ENCODE data around the gene LRRC18. TPM values are rescaled to one million over a fixed set of nuclear protein-coding genes. Genes with fewer than 3 reads are reported as not detected.

The LRRC18 gene
- total and polyA plus RNA-seq, 2 donors (not counting 1 experiment from before 2014, with no cell fraction given) = not detected

GRCh38 chr10:48898426-48898825 lies 41.2 kb downstream of the LRRC18 start:
- peaks cover 3 to 96% of the 10 kb centered on the region in 2 experiments for H3K36me3 ChIP-seq (replicated peaks in 1 of 2; ENCODE audit: control extremely low read depth in 1 of 2, control insufficient read depth in 1 of 2, extremely low read depth in 1 of 2, insufficient read depth in 2 of 2, low read length in 1 of 2)
- intact Hi-C loops (cut with micrococcal nuclease) = no loop called here
- ChIA-PET POLR2A (no interaction called here), CTCF (interaction anchor here (1.0 to 1.7 kb wide), 2 partner anchors 11 to 240 kb away, joined by 3 to 4 read pairs; no protein-coding TSS in a partner anchor)
- no peak overlapping the region for H3K4me2 ChIP-seq (replicated peaks; ENCODE audit: low read depth, low read length, poor library complexity, severe bottlenecking)
- no peaks in the 10 kb centered on the region for H3K27me3 ChIP-seq (replicated peaks in 1 of 4; ENCODE audit: control extremely low read depth in 1 of 4, control insufficient read depth in 3 of 4, insufficient read depth in 4 of 4, low read length in 3 of 4)
- Mint-ChIP-seq H3K27me3 (no peaks in the 10 kb centered on the region), H3K4me3 (no peak overlapping the region), H3K4me1 (peaks cover 2% of the 10 kb centered on the region), H3K9me3 (ENCODE audit: insufficient read depth) (no peaks in the 10 kb centered on the region), H3K27ac (no peak overlapping the region)
- TF ChIP-seq, protein P1, sequence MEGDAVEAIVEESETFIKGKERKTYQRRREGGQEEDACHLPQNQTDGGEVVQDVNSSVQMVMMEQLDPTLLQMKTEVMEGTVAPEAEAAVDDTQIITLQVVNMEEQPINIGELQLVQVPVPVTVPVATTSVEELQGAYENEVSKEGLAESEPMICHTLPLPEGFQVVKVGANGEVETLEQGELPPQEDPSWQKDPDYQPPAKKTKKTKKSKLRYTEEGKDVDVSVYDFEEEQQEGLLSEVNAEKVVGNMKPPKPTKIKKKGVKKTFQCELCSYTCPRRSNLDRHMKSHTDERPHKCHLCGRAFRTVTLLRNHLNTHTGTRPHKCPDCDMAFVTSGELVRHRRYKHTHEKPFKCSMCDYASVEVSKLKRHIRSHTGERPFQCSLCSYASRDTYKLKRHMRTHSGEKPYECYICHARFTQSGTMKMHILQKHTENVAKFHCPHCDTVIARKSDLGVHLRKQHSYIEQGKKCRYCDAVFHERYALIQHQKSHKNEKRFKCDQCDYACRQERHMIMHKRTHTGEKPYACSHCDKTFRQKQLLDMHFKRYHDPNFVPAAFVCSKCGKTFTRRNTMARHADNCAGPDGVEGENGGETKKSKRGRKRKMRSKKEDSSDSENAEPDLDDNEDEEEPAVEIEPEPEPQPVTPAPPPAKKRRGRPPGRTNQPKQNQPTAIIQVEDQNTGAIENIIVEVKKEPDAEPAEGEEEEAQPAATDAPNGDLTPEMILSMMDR (IDR thresholded peaks at IDR 0.05) = no peak
- TF ChIP-seq EZH2 (IDR thresholded peaks at IDR 0.05; ENCODE audit: borderline replicate concordance, insufficient read depth, low read depth, low read length, poor library complexity, severe bottlenecking) = no peak
- no peak for ATAC-seq (ENCODE audit: low read depth)
- peaks cover 45% of the 10 kb centered on the region for H4K20me1 ChIP-seq (ENCODE audit: control insufficient read depth, insufficient read depth, low read length, poor library complexity, severe bottlenecking)
- H3K4me1 ChIP-seq (ENCODE audit: control insufficient read depth in 2 of 2, insufficient read depth in 2 of 2, low read length in 2 of 2) = no peaks in the 10 kb centered on the region
- H3K79me2 ChIP-seq (ENCODE audit: control insufficient read depth, insufficient read depth, low read length) = peaks cover 6% of the 10 kb centered on the region
- no peak for DNase-seq
- no peak overlapping the region for H3K4me3 ChIP-seq (ENCODE audit: control extremely low read depth in 1 of 5, extremely low read depth in 1 of 5, insufficient read depth in 1 of 5, low read depth in 2 of 5, low read length in 4 of 5)
- no peaks in the 10 kb centered on the region for H3K9me3 ChIP-seq (ENCODE audit: control extremely low read depth in 1 of 3, control insufficient read depth in 2 of 3, insufficient read depth in 1 of 3, low read length in 2 of 3)
- no peak overlapping the region for H3K27ac ChIP-seq (ENCODE audit: low read length in 2 of 2)
- no peak overlapping the region for H3K9ac ChIP-seq (ENCODE audit: low read length)
- no peak overlapping the region for H2AFZ ChIP-seq (ENCODE audit: insufficient read depth, low read depth, low read length, poor library complexity, severe bottlenecking)
- no CpG with 5 or more reads among the region's 1 CpG for WGBS (ENCODE audit: insufficient coverage)

GRCh38 chr10:48897441-48897790 lies 42.2 kb downstream of the LRRC18 start:
- Mint-ChIP-seq H3K4me1 (peaks cover 2% of the 10 kb centered on the region), H3K27me3 (no peaks in the 10 kb centered on the region), H3K27ac (no peak overlapping the region), H3K9me3 (ENCODE audit: insufficient read depth) (no peaks in the 10 kb centered on the region), H3K4me3 (no peak overlapping the region)
- H3K4me2 ChIP-seq (replicated peaks; ENCODE audit: low read depth, low read length, poor library complexity, severe bottlenecking) = no peak overlapping the region
- H3K9me3 ChIP-seq (ENCODE audit: control extremely low read depth in 1 of 3, control insufficient read depth in 2 of 3, insufficient read depth in 1 of 3, low read length in 2 of 3) = no peaks in the 10 kb centered on the region
- peaks cover 3 to 99% of the 10 kb centered on the region in 2 experiments for H3K36me3 ChIP-seq (replicated peaks in 1 of 2; ENCODE audit: control extremely low read depth in 1 of 2, control insufficient read depth in 1 of 2, extremely low read depth in 1 of 2, insufficient read depth in 2 of 2, low read length in 1 of 2)
- H3K4me1 ChIP-seq (ENCODE audit: control insufficient read depth in 2 of 2, insufficient read depth in 2 of 2, low read length in 2 of 2) = no peaks in the 10 kb centered on the region
- peaks cover 45% of the 10 kb centered on the region for H4K20me1 ChIP-seq (ENCODE audit: control insufficient read depth, insufficient read depth, low read length, poor library complexity, severe bottlenecking)
- DNase-seq (no peak), ATAC-seq (ENCODE audit: low read depth) (no peak)
- H3K9ac ChIP-seq (ENCODE audit: low read length) = no peak overlapping the region
- no peak overlapping the region for H3K27ac ChIP-seq (ENCODE audit: low read length in 2 of 2)
- no peak overlapping the region for H3K4me3 ChIP-seq (ENCODE audit: control extremely low read depth in 1 of 5, extremely low read depth in 1 of 5, insufficient read depth in 1 of 5, low read depth in 2 of 5, low read length in 4 of 5)
- WGBS (ENCODE audit: insufficient coverage) = 97% methylated on average over 10 of the region's 10 CpGs
- intact Hi-C loops (cut with micrococcal nuclease) = no loop called here
- no peak overlapping the region for H2AFZ ChIP-seq (ENCODE audit: insufficient read depth, low read depth, low read length, poor library complexity, severe bottlenecking)
- ChIA-PET CTCF (interaction anchor here (1.7 kb wide), 1 partner anchor 239 kb away, joined by 4 read pairs; no protein-coding TSS in a partner anchor), POLR2A (no interaction called here)
- peaks cover 6% of the 10 kb centered on the region for H3K79me2 ChIP-seq (ENCODE audit: control insufficient read depth, insufficient read depth, low read length)
- H3K27me3 ChIP-seq (replicated peaks in 1 of 4; ENCODE audit: control extremely low read depth in 1 of 4, control insufficient read depth in 3 of 4, insufficient read depth in 4 of 4, low read length in 3 of 4) = no peaks in the 10 kb centered on the region
- TF ChIP-seq, protein P1 (IDR thresholded peaks at IDR 0.05) = no peak
- no peak for TF ChIP-seq EZH2 (IDR thresholded peaks at IDR 0.05; ENCODE audit: borderline replicate concordance, insufficient read depth, low read depth, low read length, poor library complexity, severe bottlenecking)
